LNCAP (cell line): Measurements from ENCODE around the gene ADAM17.

Experiments
- CTCF ChIP-seq: fragments of 450-650 bp; IDR thresholded peaks from 2 replicates; pipeline ENCODE4 v1.5.1; 2017; ENCODE audit warnings: mild to moderate bottlenecking

ADAM17 gene

DNA sequence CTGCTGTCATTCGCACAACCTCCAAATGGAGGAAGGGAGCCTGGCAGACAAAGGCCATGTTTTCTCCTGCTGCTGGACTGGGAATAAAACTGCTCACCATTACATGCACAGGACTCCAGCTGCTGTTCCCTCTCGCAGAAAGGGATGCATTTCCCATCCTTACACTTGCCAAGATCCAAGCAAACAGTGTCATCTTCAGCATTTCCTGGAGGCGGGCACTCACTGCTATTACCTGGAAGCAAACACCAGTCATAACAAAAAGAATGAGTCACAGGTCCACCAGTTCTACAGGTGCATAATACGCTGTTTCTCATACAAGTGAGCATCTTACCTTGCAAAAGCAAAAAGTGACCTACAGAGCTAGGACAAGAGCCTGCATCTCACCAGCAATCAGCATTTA lies 58.6 kb downstream of the ADAM17 start:
- TF ChIP-seq CTCF = no peak

DNA sequence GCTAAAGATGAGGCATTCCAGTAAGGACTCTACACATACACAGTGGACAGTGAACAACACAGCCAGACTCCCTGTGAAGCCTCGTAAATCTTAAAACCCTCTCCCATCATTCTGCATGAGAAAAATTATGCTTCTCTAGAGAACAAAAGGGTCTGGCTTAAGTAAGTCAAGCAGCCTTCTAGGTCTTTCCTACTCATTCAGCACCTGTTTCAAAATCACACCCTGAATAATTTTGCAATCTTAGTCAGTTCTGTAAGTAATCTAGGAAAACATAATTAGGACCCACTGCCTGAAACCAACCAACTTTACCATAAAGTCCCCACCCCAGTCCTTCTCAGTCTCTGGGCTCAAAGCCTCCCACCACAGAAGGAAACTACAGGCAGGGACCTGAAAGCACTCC lies 61.5 kb downstream of the ADAM17 start:
- TF ChIP-seq CTCF = no peak

DNA sequence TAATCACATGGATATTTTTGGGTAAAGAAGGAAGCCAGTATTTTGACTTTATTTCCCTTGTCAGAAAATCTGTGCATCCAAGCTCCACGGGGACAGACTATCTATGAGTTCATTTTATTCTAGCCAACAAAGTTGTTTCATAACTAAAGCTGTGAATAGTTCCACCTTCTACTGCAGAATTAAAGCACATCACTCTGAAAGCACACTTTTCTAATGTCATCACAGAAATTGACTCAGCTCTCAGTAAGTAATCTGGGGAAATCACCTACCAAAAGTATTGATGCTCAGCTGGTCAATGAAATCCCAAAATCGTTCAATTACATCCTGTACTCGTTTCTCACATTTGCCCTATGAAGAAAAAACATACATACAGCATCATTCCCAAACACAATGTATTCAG lies 62.2 kb downstream of the ADAM17 start:
- TF ChIP-seq CTCF = no peak

DNA sequence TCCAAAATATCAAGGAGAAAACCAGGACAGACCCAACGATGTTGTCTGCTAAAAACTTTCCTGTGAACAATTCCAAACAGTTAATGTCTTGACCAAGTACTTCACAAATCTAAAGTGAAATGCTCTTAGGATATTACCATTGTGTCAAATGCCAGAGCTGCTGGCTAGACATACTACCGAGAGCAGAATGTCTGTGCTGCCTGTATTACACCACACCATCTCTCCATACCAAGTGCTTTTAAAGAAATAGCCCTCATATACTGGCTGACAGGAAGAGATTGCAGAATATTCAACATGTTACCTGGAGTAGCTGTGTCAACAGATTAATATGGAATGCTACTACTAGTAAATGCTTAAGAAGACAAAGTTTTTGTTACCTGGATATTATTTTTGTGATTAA lies 62.7 kb downstream of the ADAM17 start:
- no peak for TF ChIP-seq CTCF

GRCh38 chr2:9490789-9491188 lies 64.8 kb downstream of the ADAM17 start:
- TF ChIP-seq CTCF = no peak

- no peak for TF ChIP-seq CTCF
Measured at GRCh38 chr2:9488583-9489547, 66.8 kb downstream of the ADAM17 start.

- no peak for TF ChIP-seq CTCF
Measured at GRCh38 chr2:9484533-9484932, 71.1 kb downstream of the ADAM17 start.
